Measurements from ENCODE around the gene GALNT2.

The GALNT2 gene

DNA sequence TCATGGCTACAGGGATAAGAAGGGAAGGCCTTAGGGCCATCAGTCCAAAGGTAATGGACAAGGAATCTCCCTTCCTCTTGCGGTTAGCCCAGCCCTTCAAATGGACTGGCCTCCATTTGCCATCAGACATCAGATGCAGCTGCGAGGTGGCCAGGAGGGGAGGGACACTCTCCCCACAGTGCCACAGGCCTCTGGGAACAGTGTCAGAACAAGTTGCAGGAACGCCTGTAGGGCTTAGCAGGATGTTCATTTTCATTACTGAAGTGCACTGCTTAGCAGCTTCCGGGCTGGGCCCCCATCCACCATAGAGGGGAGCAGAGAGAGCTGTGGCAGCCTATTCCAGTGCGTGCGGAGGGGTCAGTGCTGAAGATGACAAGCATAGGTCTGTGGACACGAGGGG lies 127.5 kb downstream of the GALNT2 start:
- H3K27ac ChIP-seq (replicated peaks): no peak overlapping the region
- no peak overlapping the region for H3K4me3 ChIP-seq (replicated peaks; ENCODE audit: insufficient read depth, low read length)
- no peak for DNase-seq (ENCODE audit: low read depth in 1 of 2, low spot score in 1 of 2)
- no peaks in the 10 kb centered on the region for H3K27me3 ChIP-seq (ENCODE audit: insufficient read depth, poor library complexity, severe bottlenecking)
- TF ChIP-seq, protein P1, sequence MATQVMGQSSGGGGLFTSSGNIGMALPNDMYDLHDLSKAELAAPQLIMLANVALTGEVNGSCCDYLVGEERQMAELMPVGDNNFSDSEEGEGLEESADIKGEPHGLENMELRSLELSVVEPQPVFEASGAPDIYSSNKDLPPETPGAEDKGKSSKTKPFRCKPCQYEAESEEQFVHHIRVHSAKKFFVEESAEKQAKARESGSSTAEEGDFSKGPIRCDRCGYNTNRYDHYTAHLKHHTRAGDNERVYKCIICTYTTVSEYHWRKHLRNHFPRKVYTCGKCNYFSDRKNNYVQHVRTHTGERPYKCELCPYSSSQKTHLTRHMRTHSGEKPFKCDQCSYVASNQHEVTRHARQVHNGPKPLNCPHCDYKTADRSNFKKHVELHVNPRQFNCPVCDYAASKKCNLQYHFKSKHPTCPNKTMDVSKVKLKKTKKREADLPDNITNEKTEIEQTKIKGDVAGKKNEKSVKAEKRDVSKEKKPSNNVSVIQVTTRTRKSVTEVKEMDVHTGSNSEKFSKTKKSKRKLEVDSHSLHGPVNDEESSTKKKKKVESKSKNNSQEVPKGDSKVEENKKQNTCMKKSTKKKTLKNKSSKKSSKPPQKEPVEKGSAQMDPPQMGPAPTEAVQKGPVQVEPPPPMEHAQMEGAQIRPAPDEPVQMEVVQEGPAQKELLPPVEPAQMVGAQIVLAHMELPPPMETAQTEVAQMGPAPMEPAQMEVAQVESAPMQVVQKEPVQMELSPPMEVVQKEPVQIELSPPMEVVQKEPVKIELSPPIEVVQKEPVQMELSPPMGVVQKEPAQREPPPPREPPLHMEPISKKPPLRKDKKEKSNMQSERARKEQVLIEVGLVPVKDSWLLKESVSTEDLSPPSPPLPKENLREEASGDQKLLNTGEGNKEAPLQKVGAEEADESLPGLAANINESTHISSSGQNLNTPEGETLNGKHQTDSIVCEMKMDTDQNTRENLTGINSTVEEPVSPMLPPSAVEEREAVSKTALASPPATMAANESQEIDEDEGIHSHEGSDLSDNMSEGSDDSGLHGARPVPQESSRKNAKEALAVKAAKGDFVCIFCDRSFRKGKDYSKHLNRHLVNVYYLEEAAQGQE (IDR thresholded peaks at IDR 0.05; ENCODE audit: insufficient replicate concordance, low read depth): no peak
- no peak for TF ChIP-seq GABPA (IDR thresholded peaks at IDR 0.05; ENCODE audit: low read depth)
- no peak for TF ChIP-seq SPI1 (IDR thresholded peaks at IDR 0.05; ENCODE audit: borderline replicate concordance, low read depth)
- TF ChIP-seq POLR2AphosphoS5 (IDR thresholded peaks at IDR 0.05; ENCODE audit: low read depth): no peak
- TF ChIP-seq, protein P2, sequence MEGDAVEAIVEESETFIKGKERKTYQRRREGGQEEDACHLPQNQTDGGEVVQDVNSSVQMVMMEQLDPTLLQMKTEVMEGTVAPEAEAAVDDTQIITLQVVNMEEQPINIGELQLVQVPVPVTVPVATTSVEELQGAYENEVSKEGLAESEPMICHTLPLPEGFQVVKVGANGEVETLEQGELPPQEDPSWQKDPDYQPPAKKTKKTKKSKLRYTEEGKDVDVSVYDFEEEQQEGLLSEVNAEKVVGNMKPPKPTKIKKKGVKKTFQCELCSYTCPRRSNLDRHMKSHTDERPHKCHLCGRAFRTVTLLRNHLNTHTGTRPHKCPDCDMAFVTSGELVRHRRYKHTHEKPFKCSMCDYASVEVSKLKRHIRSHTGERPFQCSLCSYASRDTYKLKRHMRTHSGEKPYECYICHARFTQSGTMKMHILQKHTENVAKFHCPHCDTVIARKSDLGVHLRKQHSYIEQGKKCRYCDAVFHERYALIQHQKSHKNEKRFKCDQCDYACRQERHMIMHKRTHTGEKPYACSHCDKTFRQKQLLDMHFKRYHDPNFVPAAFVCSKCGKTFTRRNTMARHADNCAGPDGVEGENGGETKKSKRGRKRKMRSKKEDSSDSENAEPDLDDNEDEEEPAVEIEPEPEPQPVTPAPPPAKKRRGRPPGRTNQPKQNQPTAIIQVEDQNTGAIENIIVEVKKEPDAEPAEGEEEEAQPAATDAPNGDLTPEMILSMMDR (IDR thresholded peaks at IDR 0.05; ENCODE audit: insufficient read depth, low read length): no peak

DNA sequence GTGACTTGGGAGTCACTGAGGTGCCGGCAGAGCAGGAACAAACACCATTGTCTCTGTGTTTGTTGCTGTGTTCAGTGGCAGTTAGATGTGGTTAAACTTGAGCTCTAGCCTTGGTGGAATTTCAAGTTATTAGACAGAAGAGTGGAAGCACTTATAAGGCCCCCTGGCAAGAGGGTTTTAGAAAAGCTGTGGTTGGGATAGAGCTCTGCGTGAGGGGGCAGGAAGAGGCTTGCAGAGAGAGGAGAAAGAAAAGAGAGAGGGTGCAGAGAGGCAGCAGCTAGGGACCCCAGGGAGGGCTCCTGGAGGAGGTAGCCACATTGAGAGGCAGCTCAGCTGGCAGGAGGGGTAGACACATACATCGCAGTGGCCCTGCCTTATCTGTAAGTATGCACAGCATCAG lies 128.2 kb downstream of the GALNT2 start:
- TF ChIP-seq, protein P2 (IDR thresholded peaks at IDR 0.05; ENCODE audit: insufficient read depth, low read length): no peak
- TF ChIP-seq, protein P1 (IDR thresholded peaks at IDR 0.05; ENCODE audit: insufficient replicate concordance, low read depth): no peak
- TF ChIP-seq POLR2AphosphoS5 (IDR thresholded peaks at IDR 0.05; ENCODE audit: low read depth) (no peak), SPI1 (IDR thresholded peaks at IDR 0.05; ENCODE audit: borderline replicate concordance, low read depth) (no peak)
- no peak overlapping the region for H3K4me3 ChIP-seq (replicated peaks; ENCODE audit: insufficient read depth, low read length)
- H3K27me3 ChIP-seq (ENCODE audit: insufficient read depth, poor library complexity, severe bottlenecking): no peaks in the 10 kb centered on the region
- no peak for DNase-seq (ENCODE audit: low read depth in 1 of 2, low spot score in 1 of 2)
- no peak overlapping the region for H3K27ac ChIP-seq (replicated peaks)

DNA sequence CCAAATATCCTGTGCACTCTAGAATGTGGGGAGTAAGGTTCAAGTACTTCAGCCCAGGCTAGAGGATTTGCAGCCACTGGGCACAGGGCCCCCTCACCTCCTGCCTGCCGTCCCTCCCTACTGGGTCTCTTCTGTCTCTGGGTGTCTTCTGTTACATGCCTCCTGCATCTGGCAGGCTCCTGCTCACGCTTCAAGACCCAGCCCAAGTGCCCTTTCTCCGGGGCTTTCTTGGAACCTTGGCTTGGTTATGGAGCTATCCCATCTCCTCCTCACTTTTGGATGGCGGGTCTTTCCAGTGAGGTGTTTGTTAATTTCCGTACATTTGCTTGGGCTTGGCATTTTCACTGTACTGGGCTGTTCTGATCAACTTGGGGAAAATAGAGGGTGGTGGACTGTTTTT lies 129.0 kb downstream of the GALNT2 start:
- no peak overlapping the region for H3K4me3 ChIP-seq (replicated peaks; ENCODE audit: insufficient read depth, low read length)
- no peaks in the 10 kb centered on the region for H3K27me3 ChIP-seq (ENCODE audit: insufficient read depth, poor library complexity, severe bottlenecking)
- DNase-seq (ENCODE audit: low read depth in 1 of 2, low spot score in 1 of 2): no peak
- no peak overlapping the region for H3K27ac ChIP-seq (replicated peaks)
- TF ChIP-seq, protein P2 (IDR thresholded peaks at IDR 0.05; ENCODE audit: insufficient read depth, low read length): no peak
- TF ChIP-seq, protein P1 (IDR thresholded peaks at IDR 0.05; ENCODE audit: insufficient replicate concordance, low read depth): no peak
- TF ChIP-seq GABPA (IDR thresholded peaks at IDR 0.05; ENCODE audit: low read depth) (no peak), POLR2AphosphoS5 (IDR thresholded peaks at IDR 0.05; ENCODE audit: low read depth) (no peak), SPI1 (IDR thresholded peaks at IDR 0.05; ENCODE audit: borderline replicate concordance, low read depth) (no peak)
